ENCODE results near the gene OLFM1. TPM values are rescaled to one million over a fixed set of nuclear protein-coding genes. Genes with fewer than 3 reads are reported as not detected.

OLFM1 gene
- polyA plus RNA-seq, 1 experiment, result 1.5 TPM

GRCh38 chr9:135091545-135091944 lies 4.1 kb downstream of the OLFM1 start:
- ChIA-PET POLR2A (no interaction called here), CTCF (no interaction called here)
- TF ChIP-seq, protein P1, sequence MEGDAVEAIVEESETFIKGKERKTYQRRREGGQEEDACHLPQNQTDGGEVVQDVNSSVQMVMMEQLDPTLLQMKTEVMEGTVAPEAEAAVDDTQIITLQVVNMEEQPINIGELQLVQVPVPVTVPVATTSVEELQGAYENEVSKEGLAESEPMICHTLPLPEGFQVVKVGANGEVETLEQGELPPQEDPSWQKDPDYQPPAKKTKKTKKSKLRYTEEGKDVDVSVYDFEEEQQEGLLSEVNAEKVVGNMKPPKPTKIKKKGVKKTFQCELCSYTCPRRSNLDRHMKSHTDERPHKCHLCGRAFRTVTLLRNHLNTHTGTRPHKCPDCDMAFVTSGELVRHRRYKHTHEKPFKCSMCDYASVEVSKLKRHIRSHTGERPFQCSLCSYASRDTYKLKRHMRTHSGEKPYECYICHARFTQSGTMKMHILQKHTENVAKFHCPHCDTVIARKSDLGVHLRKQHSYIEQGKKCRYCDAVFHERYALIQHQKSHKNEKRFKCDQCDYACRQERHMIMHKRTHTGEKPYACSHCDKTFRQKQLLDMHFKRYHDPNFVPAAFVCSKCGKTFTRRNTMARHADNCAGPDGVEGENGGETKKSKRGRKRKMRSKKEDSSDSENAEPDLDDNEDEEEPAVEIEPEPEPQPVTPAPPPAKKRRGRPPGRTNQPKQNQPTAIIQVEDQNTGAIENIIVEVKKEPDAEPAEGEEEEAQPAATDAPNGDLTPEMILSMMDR (IDR thresholded peaks at IDR 0.05; ENCODE audit: insufficient read depth, low read depth, low read length), result no peak
- no peak for DNase-seq (ENCODE audit: low read depth)
- Histone ChIP-seq H3K27me3 (ENCODE audit: control insufficient read depth, insufficient read depth, low read length) (peaks cover 18% of the 10 kb centered on the region), H3K36me3 (ENCODE audit: control insufficient read depth, insufficient read depth, low read length) (no peaks in the 10 kb centered on the region), H3K4me3 (ENCODE audit: low read depth, low read length) (no peak overlapping the region)

DNA sequence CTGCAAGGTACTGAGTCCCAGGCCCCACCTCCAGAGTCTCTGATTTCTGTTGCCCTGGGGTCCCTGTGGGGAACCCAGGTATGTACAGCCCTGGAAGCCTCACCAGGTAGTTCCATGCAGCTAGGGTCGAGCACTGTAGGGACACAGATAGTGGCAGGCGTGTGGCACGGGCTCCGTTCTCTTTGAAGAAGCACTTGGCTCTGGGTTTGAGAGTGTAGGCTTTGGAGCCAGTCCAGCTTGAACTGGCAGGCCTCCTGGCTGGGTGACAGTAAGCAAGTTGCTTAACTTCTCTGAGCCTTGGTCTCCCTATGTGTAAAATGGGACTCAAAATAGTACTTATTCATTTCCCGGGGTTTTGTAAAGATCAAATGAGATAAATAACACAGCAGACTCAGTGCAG lies 5.6 kb downstream of the OLFM1 start:
- ChIA-PET POLR2A (no interaction called here), CTCF (no interaction called here)

DNA sequence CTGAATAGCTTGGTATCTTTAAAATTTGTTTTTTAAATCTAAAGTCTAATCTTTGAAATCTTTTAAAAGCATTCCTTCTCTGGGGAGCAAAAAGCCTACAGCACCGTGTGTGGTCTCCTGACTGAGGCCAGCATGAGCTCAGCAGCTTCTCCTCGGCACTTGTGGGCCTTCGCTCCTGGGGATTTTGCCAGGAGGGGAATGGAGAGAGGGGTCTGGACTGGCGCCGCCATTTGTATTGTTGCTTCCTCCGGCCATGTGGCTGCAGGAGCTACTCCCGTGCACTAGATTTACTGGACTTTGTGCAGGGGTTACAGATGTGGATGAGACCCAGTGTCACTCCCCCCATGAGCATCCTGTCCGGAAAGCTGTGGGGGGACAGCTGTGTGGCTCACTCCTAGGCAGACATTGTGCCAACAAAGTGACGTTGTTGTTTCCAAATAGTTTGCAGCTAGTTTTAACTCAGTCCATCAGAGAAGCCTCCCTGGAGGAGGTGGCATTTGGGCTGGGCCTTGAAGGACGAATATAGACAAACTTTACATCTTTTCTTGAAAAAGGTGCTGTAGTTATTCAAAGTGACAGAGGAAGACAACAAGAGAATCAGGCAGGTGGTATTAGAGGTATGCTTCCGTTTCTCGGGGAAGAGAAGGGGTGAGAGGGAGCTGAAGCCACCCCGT lies 6.6 kb downstream of the OLFM1 start:
- Histone ChIP-seq H3K4me3 (ENCODE audit: low read depth, low read length) (no peak overlapping the region), H3K27me3 (ENCODE audit: control insufficient read depth, insufficient read depth, low read length) (peaks cover 8% of the 10 kb centered on the region), H3K36me3 (ENCODE audit: control insufficient read depth, insufficient read depth, low read length) (no peaks in the 10 kb centered on the region)
- DNase-seq (ENCODE audit: low read depth), result no peak
- POLR2A ChIA-PET, result no interaction called here
- TF ChIP-seq, protein P1 (IDR thresholded peaks at IDR 0.05; ENCODE audit: insufficient read depth, low read depth, low read length), result no peak
- CTCF ChIA-PET, result no interaction called here

More for the DNA sequence above, 5.6 kb downstream of the OLFM1 start:
- DNase-seq (ENCODE audit: low read depth), result no peak
- H3K4me3 ChIP-seq (ENCODE audit: low read depth, low read length), result no peak overlapping the region
- TF ChIP-seq, protein P1 (IDR thresholded peaks at IDR 0.05; ENCODE audit: insufficient read depth, low read depth, low read length), result no peak
- H3K36me3 ChIP-seq (ENCODE audit: control insufficient read depth, insufficient read depth, low read length), result no peaks in the 10 kb centered on the region
- H3K27me3 ChIP-seq (ENCODE audit: control insufficient read depth, insufficient read depth, low read length), result peaks cover 14% of the 10 kb centered on the region

GRCh38 chr9:135095470-135096407 lies 8.3 kb downstream of the OLFM1 start:
- H3K27me3 ChIP-seq (ENCODE audit: control insufficient read depth, insufficient read depth, low read length), result no peaks in the 10 kb centered on the region
- H3K4me3 ChIP-seq (ENCODE audit: low read depth, low read length), result no peak overlapping the region
- TF ChIP-seq, protein P1 (IDR thresholded peaks at IDR 0.05; ENCODE audit: insufficient read depth, low read depth, low read length), result no peak
- no peak for DNase-seq (ENCODE audit: low read depth)
- CTCF ChIA-PET, result no interaction called here
- H3K36me3 ChIP-seq (ENCODE audit: control insufficient read depth, insufficient read depth, low read length), result no peaks in the 10 kb centered on the region
- POLR2A ChIA-PET, result no interaction called here

DNA sequence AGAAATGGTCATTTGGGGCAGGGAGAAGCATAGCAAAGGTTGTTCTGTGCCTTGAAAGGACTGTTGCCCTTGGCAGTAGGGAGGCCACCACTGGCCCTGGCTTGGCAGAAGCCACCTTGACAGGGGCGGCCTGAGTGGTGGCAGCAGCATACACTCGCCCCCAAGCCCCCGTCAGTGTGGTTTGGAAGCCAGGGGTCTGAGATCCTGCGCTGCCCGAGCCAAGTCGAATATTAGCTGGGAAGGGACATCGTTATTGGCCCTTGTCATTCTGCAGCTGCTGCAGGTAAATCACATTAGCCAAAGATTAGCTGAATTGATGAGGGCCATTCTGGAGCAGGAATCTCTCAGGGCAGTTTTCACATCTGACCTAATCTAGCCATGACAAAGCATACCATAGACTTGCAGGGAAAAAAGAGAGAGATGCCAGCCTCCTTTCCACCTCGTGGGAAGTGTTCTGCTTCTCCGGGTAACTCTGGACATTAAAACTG lies 9.0 kb downstream of the OLFM1 start:
- Histone ChIP-seq H3K27me3 (ENCODE audit: control insufficient read depth, insufficient read depth, low read length) (no peaks in the 10 kb centered on the region), H3K4me3 (ENCODE audit: low read depth, low read length) (no peak overlapping the region), H3K36me3 (ENCODE audit: control insufficient read depth, insufficient read depth, low read length) (no peaks in the 10 kb centered on the region)
- POLR2A ChIA-PET, result no interaction called here
- no peak for DNase-seq (ENCODE audit: low read depth)
- TF ChIP-seq, protein P1 (IDR thresholded peaks at IDR 0.05; ENCODE audit: insufficient read depth, low read depth, low read length), result no peak
- CTCF ChIA-PET, result no interaction called here
